MCF 10A (cell line): ENCODE data around the gene CELA3B. TPM values are rescaled to one million over a fixed set of nuclear protein-coding genes. Genes with fewer than 3 reads are reported as not detected.

ENCODE experiments used
- BruUV-seq: library from RNA; stranded (reverse); fragments of 400-500 nt; replicated peaks from 2 replicates; lab custom pipeline; 2021; lab: Mats Ljungman, UMichigan
- CTCF ChIA-PET: fragments of 300-600 bp; sonication (Branson Sonifier 250); formaldehyde crosslinking; extraction: SDS; loops from one replicate; lab custom pipeline; 2021; ENCODE audit warnings: antibody characterized with exemption, inconsistent platforms; lab: Yijun Ruan, JAX
- POLR2A ChIA-PET: fragments of 300-600, 350-650 bp; sonication (Branson Sonifier 250); formaldehyde crosslinking; extraction: SDS; loops from one replicate; lab custom pipeline; 2020; ENCODE audit warnings: antibody characterized with exemption, inconsistent platforms; lab: Yijun Ruan, JAX
- DNase-seq: peaks from one replicate; pipeline ENCODE4 v3.0.0-alpha.2; 2018; ENCODE audit not compliant: unreplicated experiment
- H3K27ac Mint-ChIP-seq: one replicate; pipeline ENCODE4 v1.8.0; 2022; ENCODE audit warnings: mild to moderate bottlenecking, low read depth, mixed read lengths; ENCODE audit not compliant: unreplicated experiment
- H3K27me3 Mint-ChIP-seq: one replicate; pipeline ENCODE4 v1.8.0; 2022; ENCODE audit warnings: mixed read lengths; ENCODE audit not compliant: insufficient read depth, unreplicated experiment
- H3K36me3 Mint-ChIP-seq: one replicate; pipeline ENCODE4 v1.8.0; 2022; ENCODE audit warnings: mild to moderate bottlenecking, moderate library complexity, mixed read lengths; ENCODE audit not compliant: insufficient read depth, unreplicated experiment
- H3K4me1 Mint-ChIP-seq: one replicate; pipeline ENCODE4 v1.8.0; 2022; ENCODE audit warnings: mixed read lengths; ENCODE audit not compliant: insufficient read depth, unreplicated experiment
- H3K4me3 Mint-ChIP-seq: one replicate; pipeline ENCODE4 v1.8.0; 2022; ENCODE audit warnings: mild to moderate bottlenecking, moderate library complexity, mixed read lengths; ENCODE audit not compliant: unreplicated experiment
- H3K9me3 Mint-ChIP-seq: one replicate; pipeline ENCODE4 v1.8.0; 2022; ENCODE audit warnings: mixed read lengths; ENCODE audit not compliant: unreplicated experiment
- CTCF ChIP-seq: fragments of 200-600 bp; IDR thresholded peaks from one replicate; pipeline ENCODE4 v1.8.0; 2022; ENCODE audit warnings: antibody characterized with exemption, mild to moderate bottlenecking; ENCODE audit not compliant: unreplicated experiment
- intact Hi-C: fragments of 100-400 bp; cut with micrococcal nuclease; formaldehyde crosslinking; loops from 2 replicates; pipeline ENCODE4 v1.14.1; 2022
- total RNA-seq: library from RNA; stranded (reverse); gene quantifications from 2 replicates; pipeline ENCODE4 v1.2.3, GENCODE V29; 2022

The CELA3B gene
- total RNA-seq, 1 experiment from 2014 or later: not detected

GRCh38 chr1:21944733-21945073 is 32.1 kb upstream of the CELA3B start:
- ChIA-PET CTCF (interaction anchor here (0.8 kb wide), 1 partner anchor 9 kb away, joined by 3 read pairs; no protein-coding TSS in a partner anchor), POLR2A (interaction anchor here (1.0 to 2.3 kb wide), 2 partner anchors 9 to 12 kb away, joined by 5 to 13 read pairs; no protein-coding TSS in a partner anchor)
- Mint-ChIP-seq H3K27ac (no peak overlapping the region), H3K36me3 (no peaks in the 10 kb centered on the region), H3K27me3 (no peaks in the 10 kb centered on the region), H3K4me1 (peaks cover 16% of the 10 kb centered on the region), H3K9me3 (no peaks in the 10 kb centered on the region), H3K4me3 (no peak overlapping the region)
- BruUV-seq: no TSS peak
- intact Hi-C loops: no loop called here
- TF ChIP-seq CTCF: no peak
- DNase-seq: no peak

GRCh38 chr1:21946836-21947587 is 29.8 kb upstream of the CELA3B start:
- Mint-ChIP-seq H3K4me1 (peaks cover 8% of the 10 kb centered on the region), H3K4me3 (no peak overlapping the region), H3K36me3 (no peaks in the 10 kb centered on the region), H3K9me3 (no peaks in the 10 kb centered on the region), H3K27ac (no peak overlapping the region), H3K27me3 (no peaks in the 10 kb centered on the region)
- no TSS peak for BruUV-seq
- intact Hi-C loops: no loop called here
- no peak for TF ChIP-seq CTCF
- ChIA-PET CTCF (no interaction called here), POLR2A (interaction anchor here (0.6 kb wide), 1 partner anchor 17 kb away, joined by 3 read pairs; no protein-coding TSS in a partner anchor)
- DNase-seq: no peak

GRCh38 chr1:21950734-21951133 is 26.1 kb upstream of the CELA3B start:
- H3K4me1 Mint-ChIP-seq: no peaks in the 10 kb centered on the region
- CTCF ChIA-PET: interaction anchor here (1.6 kb wide), 1 partner anchor 11 kb away, joined by 4 read pairs; no protein-coding TSS in a partner anchor
- no peak overlapping the region for H3K4me3 Mint-ChIP-seq
- no peak for DNase-seq
- H3K27ac Mint-ChIP-seq: no peak overlapping the region
- intact Hi-C loops: loop anchor here (10.0 kb wide), 1 partner anchor 86 kb away; no protein-coding TSS in a partner anchor
- no peaks in the 10 kb centered on the region for H3K27me3 Mint-ChIP-seq
- no TSS peak for BruUV-seq
- no peaks in the 10 kb centered on the region for H3K9me3 Mint-ChIP-seq
- POLR2A ChIA-PET: interaction anchor here (0.6 kb wide), 1 partner anchor 9 kb away, joined by 4 read pairs; no protein-coding TSS in a partner anchor
- TF ChIP-seq CTCF: no peak
- no peaks in the 10 kb centered on the region for H3K36me3 Mint-ChIP-seq

DNA sequence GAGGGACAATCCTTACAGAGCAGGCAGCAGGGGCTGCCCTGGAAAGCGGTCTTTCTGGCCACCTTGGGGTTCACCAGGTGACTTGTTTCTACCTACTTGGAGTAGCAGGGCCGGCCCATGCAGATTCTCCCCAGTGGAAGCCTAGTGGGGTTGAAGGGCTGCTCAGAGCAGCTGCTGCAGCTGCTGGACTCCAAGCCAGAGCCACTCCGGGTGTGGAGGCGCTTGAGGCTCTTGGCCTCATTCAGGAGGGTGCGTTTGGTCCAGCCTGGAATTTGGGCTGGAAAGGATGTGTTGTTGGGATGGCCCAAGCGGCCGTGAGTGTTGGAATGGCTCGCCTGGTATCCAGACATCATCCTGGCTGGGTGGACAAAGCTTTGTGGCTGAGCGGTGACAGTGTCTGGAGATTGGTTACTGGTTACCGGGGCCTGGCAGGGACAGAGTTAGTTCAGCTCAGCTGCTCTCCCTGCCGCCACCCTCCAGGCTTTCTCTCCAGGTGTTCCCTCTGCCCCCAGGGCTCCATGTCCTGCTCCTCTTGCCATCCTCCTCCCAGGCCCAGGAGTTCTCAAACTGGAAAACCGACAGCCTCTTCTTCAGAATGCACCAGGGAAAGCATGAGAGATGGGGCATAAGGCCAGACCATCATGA is 25.5 kb upstream of the CELA3B start:
- ChIA-PET CTCF (interaction anchor here (0.5 to 1.6 kb wide), 2 partner anchors 12 to 14 kb away, joined by 4 read pairs; no protein-coding TSS in a partner anchor), POLR2A (interaction anchor here (0.6 to 1.4 kb wide), 2 partner anchors 9 to 12 kb away, joined by 3 to 4 read pairs; no protein-coding TSS in a partner anchor)
- no TSS peak for BruUV-seq
- no peak overlapping the region for H3K27ac Mint-ChIP-seq
- no peak for TF ChIP-seq CTCF
- H3K9me3 Mint-ChIP-seq: no peaks in the 10 kb centered on the region
- no peaks in the 10 kb centered on the region for H3K36me3 Mint-ChIP-seq
- H3K4me1 Mint-ChIP-seq: peaks cover 5% of the 10 kb centered on the region
- intact Hi-C loops: loop anchor here (10.0 kb wide), 1 partner anchor 87 kb away; no protein-coding TSS in a partner anchor
- no peaks in the 10 kb centered on the region for H3K27me3 Mint-ChIP-seq
- no peak overlapping the region for H3K4me3 Mint-ChIP-seq
- no peak for DNase-seq
